ENCODE data around the gene CCDC177.
A peak's percentile ranks its signal among the peaks of the same experiment; 100 is the strongest.
"Not testable (repeated sequence)": the region's sequence is repeated elsewhere in the genome, so short reads cannot be mapped to it uniquely, and the experiment has no call there.

Gene CCDC177

GRCh38 chr14:69600304-69600891 is 25.7 kb upstream of the CCDC177 start:
- no peak for DNase-seq

DNA sequence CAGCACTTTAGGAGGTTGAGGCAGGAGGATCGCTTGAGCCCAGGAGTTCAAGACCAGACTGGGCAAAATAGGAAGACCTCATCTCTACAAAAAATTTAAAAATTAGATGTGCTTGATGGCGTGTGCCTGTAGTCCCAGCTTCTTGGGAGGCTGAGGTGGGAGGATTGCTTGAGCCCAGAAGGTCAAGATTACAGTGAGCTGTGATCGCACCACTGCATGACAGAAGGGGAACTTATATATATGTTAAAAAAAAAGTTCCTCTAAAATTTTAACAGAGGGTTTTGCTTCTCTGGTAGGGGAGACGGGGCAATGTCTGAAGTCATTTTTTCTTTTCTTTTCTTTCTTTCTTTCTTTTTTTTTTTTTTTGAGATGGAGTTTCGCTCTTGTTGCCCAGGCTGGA is 24.8 kb upstream of the CCDC177 start:
- not testable (repeated sequence) for DNase-seq

DNA sequence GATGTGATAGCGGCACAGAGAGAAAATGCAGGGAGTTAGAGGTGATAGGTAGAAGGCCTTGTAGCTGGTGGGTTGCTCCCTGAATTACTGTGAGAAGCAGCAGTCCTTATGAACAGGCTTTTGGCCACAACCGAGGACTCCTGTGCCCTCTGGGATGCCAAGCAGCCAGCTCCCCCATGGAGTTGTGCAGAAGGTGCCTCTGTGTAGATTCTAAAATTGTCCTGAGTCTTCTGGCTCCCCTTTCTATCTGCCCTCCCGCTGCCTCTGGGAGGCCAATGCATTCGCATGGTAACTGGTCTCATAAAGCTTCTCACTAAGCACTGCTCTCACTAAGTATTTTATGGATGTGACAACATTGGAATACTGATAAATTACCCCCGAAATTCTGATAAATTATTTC is 20.7 kb upstream of the CCDC177 start:
- DNase-seq = no peak

DNA sequence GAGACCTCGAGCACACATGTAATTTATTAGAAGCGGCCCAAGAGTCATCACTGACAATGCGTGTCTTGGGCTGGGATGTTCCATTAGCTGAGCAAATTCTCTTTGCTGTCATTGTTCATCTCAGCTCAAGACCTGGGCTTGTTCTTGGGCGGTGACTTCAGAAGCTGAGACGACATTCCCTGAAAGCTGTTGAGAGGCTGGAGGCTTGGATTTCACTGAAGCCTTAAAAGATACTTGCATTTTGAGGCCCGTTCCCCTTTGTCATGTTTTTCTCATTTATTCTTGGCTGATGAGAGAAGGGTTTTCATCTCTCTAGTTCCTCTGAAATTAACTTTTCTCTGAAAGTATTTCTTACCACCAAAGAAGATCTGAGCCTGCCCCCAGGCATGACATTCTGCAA is 20.2 kb upstream of the CCDC177 start:
- DNase-seq = no peak

GRCh38 chr14:69593018-69593677 is 18.5 kb upstream of the CCDC177 start:
- no peak for DNase-seq

- DNase-seq = no peak
These were observed 16.6 kb upstream of the CCDC177 start for GRCh38 chr14:69591317-69591716.

DNA sequence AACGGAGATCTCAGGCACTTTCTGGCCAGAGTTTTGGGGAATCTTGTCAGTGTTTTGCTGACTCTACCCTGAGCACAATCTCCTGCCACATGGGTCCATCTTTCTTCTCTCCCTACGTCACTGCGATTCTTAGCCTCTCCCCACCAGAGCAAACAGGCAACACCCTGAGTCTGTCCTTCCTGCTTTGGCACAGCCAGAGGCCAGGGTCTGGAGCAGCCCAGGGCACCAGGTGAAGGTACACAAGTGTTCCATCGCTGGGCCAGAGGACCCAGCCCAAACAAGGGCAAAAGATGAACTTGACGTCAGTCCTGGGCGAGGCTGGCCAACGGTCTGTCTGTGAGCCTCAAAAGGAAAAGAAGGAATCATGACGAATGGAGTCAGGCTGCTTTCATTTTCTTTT is 12.7 kb upstream of the CCDC177 start:
- no peak for DNase-seq

- DNase-seq = no peak
These were observed 11.7 kb upstream of the CCDC177 start for GRCh38 chr14:69586404-69586803.

GRCh38 chr14:69584389-69584788 is 9.7 kb upstream of the CCDC177 start:
- no peak for DNase-seq

DNA sequence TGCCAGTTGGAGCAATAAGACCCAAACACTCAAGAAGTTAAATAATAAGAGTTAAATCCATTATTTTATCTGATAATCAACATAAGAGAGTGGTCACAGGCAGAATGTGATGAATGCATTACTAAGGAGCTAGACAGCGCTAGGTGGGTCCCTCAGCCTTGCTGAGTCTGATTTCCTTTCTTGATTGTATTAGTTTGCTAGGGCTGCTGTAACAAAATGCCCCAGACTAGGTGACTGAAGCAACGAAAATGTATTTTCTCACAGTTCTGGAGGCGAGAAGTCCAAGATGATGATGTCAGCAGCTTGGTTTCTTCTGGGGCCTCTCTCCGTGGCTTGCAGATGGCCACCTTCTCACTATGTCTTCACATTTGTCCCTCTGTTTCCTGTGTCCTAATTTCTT is 8.2 kb upstream of the CCDC177 start:
- DNase-seq = no peak

DNA sequence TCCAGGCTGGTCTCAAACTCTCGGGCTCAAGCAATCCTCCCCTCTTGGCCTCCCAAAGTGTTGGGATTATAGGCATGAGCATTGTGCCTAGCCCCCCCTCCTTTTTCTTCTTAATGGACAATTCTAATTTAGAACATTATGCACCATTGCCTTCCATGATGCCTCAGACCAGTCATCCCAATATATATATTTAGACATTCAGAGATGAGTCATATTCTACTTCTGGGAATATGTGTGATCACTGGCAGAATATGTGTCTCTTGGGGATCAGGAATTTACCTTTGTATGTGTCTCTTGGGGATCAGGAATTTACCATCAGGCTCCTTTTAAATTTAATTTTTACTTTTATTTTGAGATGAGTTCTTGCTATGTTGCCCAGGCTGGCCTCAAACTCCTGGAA is 7.5 kb upstream of the CCDC177 start:
- DNase-seq = no peak

- DNase-seq = no peak
These were observed 6.8 kb upstream of the CCDC177 start for GRCh38 chr14:69581316-69581935.

DNA sequence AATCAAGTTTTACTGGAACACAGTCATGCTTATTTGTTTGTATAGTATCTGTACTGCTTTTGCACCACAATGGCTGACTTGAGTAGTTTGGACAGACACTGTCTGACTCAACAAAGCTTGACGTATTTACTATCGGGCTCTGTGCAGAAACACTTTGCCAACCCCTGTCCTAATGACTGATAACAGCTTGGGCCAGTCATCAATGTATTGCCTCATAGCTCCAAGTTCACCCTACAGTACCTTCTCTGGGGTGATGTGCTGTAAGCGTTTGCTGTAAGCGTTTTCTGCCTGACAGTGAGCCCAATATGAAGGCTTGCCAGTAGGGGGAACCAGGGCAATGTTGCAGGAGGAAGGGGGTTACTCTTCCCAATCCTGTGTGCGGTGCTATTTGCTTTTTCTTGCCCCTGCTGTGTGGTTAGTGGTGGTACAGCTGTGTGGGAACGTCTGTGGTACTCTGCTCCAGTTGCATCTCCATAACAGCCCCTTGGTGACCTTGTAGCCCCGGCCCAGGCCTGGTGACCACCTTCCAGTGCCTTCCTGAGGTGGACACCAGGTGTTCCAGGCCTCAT is 5.4 kb upstream of the CCDC177 start:
- no peak for DNase-seq

DNA sequence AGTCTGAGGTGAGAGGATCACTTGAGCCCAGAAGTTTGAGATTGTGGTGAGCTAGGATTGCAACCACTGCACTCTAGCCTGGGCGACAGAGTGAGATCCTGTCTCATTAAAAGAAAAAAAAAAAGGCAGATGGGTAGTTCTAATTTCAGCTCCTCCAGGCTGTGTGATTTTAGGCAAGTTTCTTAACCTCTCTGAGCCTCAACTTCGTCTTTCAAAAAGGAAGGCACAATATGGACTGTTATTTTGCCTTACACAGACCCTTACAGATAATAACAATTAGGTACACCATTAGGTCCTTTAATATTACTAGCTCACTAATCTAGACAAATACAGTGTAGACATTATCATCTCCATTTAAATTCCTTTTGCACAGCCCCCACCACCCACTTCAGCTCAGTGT is 4.8 kb upstream of the CCDC177 start:
- no peak for DNase-seq

DNA sequence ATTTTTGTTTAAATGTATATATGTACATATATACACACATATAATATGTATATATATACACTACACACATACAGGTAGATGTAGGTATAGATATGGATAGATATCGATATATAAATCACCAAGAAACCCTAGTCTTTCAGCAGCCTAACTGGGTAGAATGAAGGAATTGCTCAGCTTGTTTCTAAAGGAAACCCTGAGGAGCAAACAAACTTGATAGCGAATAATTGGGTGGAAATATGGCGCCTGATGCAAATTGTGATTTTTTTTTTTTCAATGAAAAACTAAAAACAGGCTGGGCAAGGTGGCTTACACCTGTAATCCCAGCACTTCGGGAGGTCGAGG is 254 bp upstream of the CCDC177 start:
- DNase-seq = no peak

GRCh38 chr14:69573831-69574262 is 824 bp downstream of the CCDC177 start:
- peak; percentile 64 for DNase-seq

GRCh38 chr14:69573205-69573830 is 1.4 kb downstream of the CCDC177 start:
- DNase-seq = peak; percentile 55

DNA sequence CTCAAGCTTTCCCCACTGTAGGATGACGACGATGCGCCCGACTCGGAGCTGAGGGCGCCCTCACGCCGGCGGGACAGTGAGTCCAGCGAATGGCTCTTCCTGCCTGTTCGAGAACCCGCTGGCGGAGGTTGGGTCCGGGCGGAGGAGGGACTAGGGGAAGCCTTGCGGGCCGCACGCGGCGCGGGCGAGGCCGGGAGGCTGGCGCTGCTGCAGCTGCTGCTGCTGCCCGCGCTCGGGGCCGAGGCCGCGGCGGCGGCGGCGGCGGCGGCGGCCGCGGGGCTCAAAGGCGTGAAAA is 1.9 kb downstream of the CCDC177 start:
- DNase-seq = no peak

DNA sequence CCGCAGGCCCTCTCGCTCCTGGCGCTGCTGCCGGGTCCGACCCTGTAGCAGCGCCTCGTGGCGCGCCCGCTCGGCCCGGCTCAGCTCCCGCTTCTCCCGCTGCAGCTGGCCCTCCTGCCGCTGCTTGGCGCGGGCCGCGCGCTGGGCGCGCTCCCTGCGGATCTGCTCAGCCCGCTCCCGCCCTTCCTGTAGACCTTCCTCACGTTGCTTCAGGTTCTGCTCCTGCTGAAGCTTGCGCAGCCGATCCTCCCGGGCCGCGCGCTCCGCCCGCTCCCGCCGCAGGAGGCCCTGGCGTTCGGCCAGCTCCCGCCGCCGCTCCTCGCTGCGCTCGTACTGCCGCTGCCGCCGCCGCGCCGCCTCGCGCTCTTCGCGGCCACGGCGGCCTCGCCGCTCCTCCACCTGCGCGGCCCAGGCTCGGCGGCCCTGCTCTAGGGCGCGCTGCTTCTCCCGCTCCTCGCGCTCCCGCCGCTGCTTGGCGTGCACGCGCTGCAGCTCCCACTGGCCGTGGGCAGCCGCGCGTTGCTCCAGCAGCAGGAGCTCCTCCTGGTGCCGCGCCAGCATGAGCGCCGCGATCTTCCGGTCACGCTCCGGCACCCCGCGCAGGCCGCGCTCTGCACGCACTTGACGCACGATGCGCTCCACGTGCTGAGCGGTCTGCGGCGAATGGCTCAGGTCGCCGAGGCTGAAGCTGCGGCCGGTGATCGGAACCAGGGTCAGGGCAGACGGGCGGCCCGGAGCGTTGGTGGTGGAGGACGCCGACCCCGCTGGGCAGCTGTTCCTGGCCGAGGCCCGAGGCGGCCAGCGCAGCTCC is 2.4 kb downstream of the CCDC177 start:
- peak; percentile 93 for DNase-seq

GRCh38 chr14:69571449-69572029 is 3.1 kb downstream of the CCDC177 start:
- no peak for DNase-seq

DNA sequence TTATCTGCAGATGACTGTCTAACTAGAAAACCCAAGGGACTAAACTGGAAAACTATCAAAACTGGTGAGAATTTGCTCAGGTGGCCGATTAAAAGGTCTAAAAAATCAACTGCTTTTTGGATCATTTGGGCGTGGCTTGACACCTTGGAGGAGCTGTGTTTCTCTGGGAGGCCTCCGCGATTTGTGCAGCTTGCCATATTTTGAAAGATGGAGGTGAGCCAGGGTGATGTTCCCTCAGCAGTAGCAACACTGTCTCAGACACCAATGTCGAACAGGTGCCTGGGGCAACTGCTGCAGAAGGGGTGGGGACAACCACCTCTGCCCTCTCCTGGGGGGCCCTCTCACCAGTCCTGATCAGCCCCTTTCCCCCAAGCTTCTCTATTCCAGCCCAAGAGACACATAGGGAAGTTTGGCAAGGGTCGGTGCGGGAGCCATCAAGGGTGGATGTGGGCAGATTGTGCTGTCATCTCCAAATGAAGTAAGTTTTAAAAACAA is 3.8 kb downstream of the CCDC177 start:
- no peak for DNase-seq

DNA sequence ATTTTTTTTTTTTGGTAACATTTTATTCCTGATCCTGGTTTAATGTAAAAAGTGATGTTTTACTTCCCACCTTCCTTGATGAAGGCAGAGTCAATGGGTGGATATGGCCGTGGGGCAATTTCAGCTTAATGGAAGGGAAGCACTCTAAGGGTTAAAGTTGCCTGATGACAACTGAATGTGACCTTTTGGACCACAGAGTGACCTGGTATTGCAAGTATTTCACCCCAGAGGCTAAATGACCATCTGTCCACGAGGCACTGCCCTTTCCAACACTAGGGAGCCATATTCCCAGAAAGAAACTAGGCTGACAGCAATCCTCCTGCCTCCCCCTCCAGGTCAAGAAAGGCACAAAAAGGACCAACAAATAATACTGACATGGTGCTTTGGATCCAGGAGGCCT is 4.8 kb downstream of the CCDC177 start:
- DNase-seq = no peak
